GM23248 (cell line): ENCODE results near the gene SND1. TPM values are rescaled to one million over a fixed set of nuclear protein-coding genes. Genes with fewer than 3 reads are reported as not detected.
A peak's percentile ranks its signal among the peaks of the same experiment; 100 is the strongest.

ENCODE experiments used
- DNase-seq: peaks from one replicate; pipeline ENCODE4 v3.0.0-alpha.2; 2015
- H2AFZ ChIP-seq: fragments of 200-600 bp; sonication (generic); 2 replicates; pipeline ENCODE4 v1.6.1; 2016; ENCODE audit warnings: antibody characterized with exemption
- H3F3A ChIP-seq: fragments of 200-600 bp; sonication (generic); 2 replicates; pipeline ENCODE4 v1.6.1; 2016; ENCODE audit warnings: mild to moderate bottlenecking, antibody characterized with exemption, mixed run types; ENCODE audit not compliant: insufficient read depth
- H3K27ac ChIP-seq: fragments of 200-600 bp; sonication (generic); 2 replicates; pipeline ENCODE4 v1.5.1; 2016; ENCODE audit warnings: mild to moderate bottlenecking
- H3K27me3 ChIP-seq: fragments of 200-600 bp; sonication (generic); replicated peaks from 2 replicates; pipeline ENCODE4 v1.6.1; 2016; ENCODE audit warnings: mild to moderate bottlenecking; ENCODE audit not compliant: insufficient read depth
- H3K36me3 ChIP-seq: fragments of 200-600 bp; sonication (generic); 2 replicates; pipeline ENCODE4 v1.6.1; 2016; ENCODE audit warnings: low read depth, mild to moderate bottlenecking
- H3K4me1 ChIP-seq: fragments of 200-600 bp; sonication (generic); 2 replicates; pipeline ENCODE4 v1.6.1; 2016; ENCODE audit warnings: mild to moderate bottlenecking; ENCODE audit not compliant: insufficient read depth
- H3K4me2 ChIP-seq: fragments of 200-600 bp; sonication (generic); one replicate; pipeline ENCODE4 v1.6.1; 2016; ENCODE audit warnings: mild to moderate bottlenecking; ENCODE audit not compliant: unreplicated experiment
- H3K4me3 ChIP-seq: fragments of 200-600 bp; sonication (generic); 2 replicates; pipeline ENCODE4 v1.5.1; 2016; ENCODE audit warnings: mild to moderate bottlenecking
- H3K79me2 ChIP-seq: fragments of 200-600 bp; sonication (generic); 2 replicates; pipeline ENCODE4 v1.6.1; 2016; ENCODE audit warnings: mild to moderate bottlenecking; ENCODE audit not compliant: insufficient read depth
- H3K9ac ChIP-seq: fragments of 200-600 bp; sonication (generic); 2 replicates; pipeline ENCODE4 v1.6.1; 2016; ENCODE audit warnings: mild to moderate bottlenecking
- H3K9me2 ChIP-seq: fragments of 200-600 bp; sonication (generic); 2 replicates; pipeline ENCODE4 v1.6.1; 2016; ENCODE audit warnings: mixed run types, mild to moderate bottlenecking, moderate library complexity; ENCODE audit not compliant: insufficient read depth
- H3K9me3 ChIP-seq: fragments of 200-600 bp; sonication (generic); one replicate; pipeline ENCODE4 v1.6.1; 2017; ENCODE audit warnings: low read depth
- H4K20me1 ChIP-seq: fragments of 200-600 bp; sonication (generic); 2 replicates; pipeline ENCODE4 v1.6.0; 2016; ENCODE audit not compliant: insufficient read depth
- EZH2 ChIP-seq: fragments of 200-600 bp; sonication (generic); IDR thresholded peaks from 2 replicates; pipeline ENCODE4 v1.6.1; 2018; ENCODE audit warnings: antibody characterized with exemption, mild to moderate bottlenecking; ENCODE audit not compliant: insufficient read depth, poor library complexity, severe bottlenecking
- EZH2phosphoT487 ChIP-seq: fragments of 200-600 bp; sonication (generic); IDR thresholded peaks from 2 replicates; pipeline ENCODE4 v1.6.1; 2018; ENCODE audit warnings: antibody characterized with exemption, moderate library complexity, mild to moderate bottlenecking, low read depth; ENCODE audit not compliant: insufficient read depth
- WGBS, 2 experiments: methylation state at CpG; one replicate each; pipeline ENCODE4 v1.1.6; 2015 to 2017; ENCODE audit warnings: low lambda C conversion rate in 2 of 2, low coverage in 1 of 2; ENCODE audit errors: missing lambda C conversion rate in 2 of 2; 5-methylcytosine and 5-hydroxymethylcytosine counted together
- in situ Hi-C: fragments of 300-500 bp; cut with MboI; formaldehyde crosslinking; loops from 2 replicates; pipeline ENCODE4 v1.15.0; 2020
- polyA plus RNA-seq: library from polyadenylated mRNA; unstranded; fragments of >200 nt; fragmentation: Nextera tagmentation; extraction: Ambion mirVana; gene quantifications from 2 replicates; pipeline ENCODE4 v1.2.1, GENCODE V29; 2016
- total RNA-seq: library from RNA; depleted of rRNA; stranded (reverse); fragments of >200 nt; shearing (Covaris generic); gene quantifications from 2 replicates; pipeline ENCODE4 v1.2.3, GENCODE V29; 2014

Gene SND1
- total and polyA plus RNA-seq, 2 experiments from 2014 or later: 128 to 184 TPM

DNA sequence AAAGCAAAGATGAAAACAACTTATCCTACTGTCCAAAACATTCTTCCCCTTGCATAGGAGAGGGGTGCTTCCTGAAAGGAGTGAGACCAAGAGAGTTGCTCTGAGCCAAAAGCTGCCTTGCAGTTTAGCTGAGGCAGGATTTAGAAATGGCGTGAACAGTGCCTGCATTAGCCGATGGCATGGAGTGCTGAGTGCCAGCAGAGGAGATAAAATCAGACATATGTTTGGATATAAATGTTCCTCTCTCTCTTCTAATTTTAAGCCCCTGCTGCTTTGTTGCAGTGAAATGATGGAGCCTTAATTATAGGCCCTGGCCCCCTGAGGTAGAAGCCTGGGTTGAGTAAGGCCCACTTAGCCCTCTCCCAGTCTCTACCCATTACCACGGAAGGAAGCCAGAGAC, 372.2 kb downstream of the SND1 start:
- H3K4me1 ChIP-seq: peaks cover 25% of the 10 kb centered on the region
- H3K9ac ChIP-seq: no peak overlapping the region
- no peaks in the 10 kb centered on the region for H3K9me3 ChIP-seq
- TF ChIP-seq EZH2phosphoT487: no peak
- TF ChIP-seq EZH2: no peak
- in situ Hi-C loops: no loop called here
- H3K4me2 ChIP-seq: no peak overlapping the region
- no peaks in the 10 kb centered on the region for H3K9me2 ChIP-seq
- peaks cover 37% of the 10 kb centered on the region for H3K79me2 ChIP-seq
- no peaks in the 10 kb centered on the region for H3K27me3 ChIP-seq
- H2AFZ ChIP-seq: no peak overlapping the region
- 94 to 96% methylated on average over 3 of the region's 3 CpGs for WGBS, 2 experiments
- H4K20me1 ChIP-seq: no peaks in the 10 kb centered on the region
- no peaks in the 10 kb centered on the region for H3K36me3 ChIP-seq
- DNase-seq: no peak
- no peak overlapping the region for H3K27ac ChIP-seq
- H3K4me3 ChIP-seq: no peak overlapping the region
- peaks cover 40% of the 10 kb centered on the region for H3F3A ChIP-seq

GRCh38 chr7:128025380-128025779, 373.4 kb downstream of the SND1 start:
- Histone ChIP-seq H3K9me3 (no peaks in the 10 kb centered on the region), H3K9ac (no peak overlapping the region), H3K27me3 (no peaks in the 10 kb centered on the region), H3K4me1 (peaks cover 25% of the 10 kb centered on the region), H3F3A (peaks cover 40% of the 10 kb centered on the region), H3K4me2 (no peak overlapping the region), H4K20me1 (no peaks in the 10 kb centered on the region), H3K9me2 (no peaks in the 10 kb centered on the region), H3K79me2 (peaks cover 50% of the 10 kb centered on the region), H3K36me3 (no peaks in the 10 kb centered on the region), H2AFZ (no peak overlapping the region), H3K27ac (no peak overlapping the region), H3K4me3 (no peak overlapping the region)
- TF ChIP-seq EZH2phosphoT487 (no peak), EZH2 (no peak)
- in situ Hi-C loops: no loop called here
- WGBS, 2 experiments: 64 to 65% methylated on average over 6 of the region's 6 CpGs
- peak; percentile 47 for DNase-seq

- peaks cover 54% of the 10 kb centered on the region for H3K79me2 ChIP-seq
- TF ChIP-seq EZH2 (no peak), EZH2phosphoT487 (no peak)
- no peak overlapping the region for H3K9ac ChIP-seq
- H4K20me1 ChIP-seq: no peaks in the 10 kb centered on the region
- in situ Hi-C loops: no loop called here
- no peak overlapping the region for H3K4me3 ChIP-seq
- WGBS, 2 experiments: 75 to 76% methylated on average over 2 of the region's 2 CpGs
- no peak for DNase-seq
- no peaks in the 10 kb centered on the region for H3K9me3 ChIP-seq
- H3K9me2 ChIP-seq: no peaks in the 10 kb centered on the region
- H3K4me1 ChIP-seq: peaks cover 25% of the 10 kb centered on the region
- no peak overlapping the region for H3K4me2 ChIP-seq
- H3K36me3 ChIP-seq: no peaks in the 10 kb centered on the region
- H3K27ac ChIP-seq: no peak overlapping the region
- H3K27me3 ChIP-seq: no peaks in the 10 kb centered on the region
- peaks cover 36% of the 10 kb centered on the region for H3F3A ChIP-seq
- no peak overlapping the region for H2AFZ ChIP-seq
These were observed 373.8 kb downstream of the SND1 start for GRCh38 chr7:128025819-128026218.

- H3K4me2 ChIP-seq: no peak overlapping the region
- no peak overlapping the region for H3K27ac ChIP-seq
- WGBS, 2 experiments: 85 to 97% methylated on average over 2 of the region's 2 CpGs
- H3K36me3 ChIP-seq: no peaks in the 10 kb centered on the region
- in situ Hi-C loops: no loop called here
- no peaks in the 10 kb centered on the region for H3K9me2 ChIP-seq
- H3K4me1 ChIP-seq: peaks cover 19% of the 10 kb centered on the region
- H3F3A ChIP-seq: peaks cover 28% of the 10 kb centered on the region
- peak; percentile 8 for DNase-seq
- no peaks in the 10 kb centered on the region for H3K27me3 ChIP-seq
- H2AFZ ChIP-seq: no peak overlapping the region
- H3K4me3 ChIP-seq: no peak overlapping the region
- peaks cover 54% of the 10 kb centered on the region for H3K79me2 ChIP-seq
- no peaks in the 10 kb centered on the region for H3K9me3 ChIP-seq
- no peak for TF ChIP-seq EZH2phosphoT487
- no peak for TF ChIP-seq EZH2
- H3K9ac ChIP-seq: no peak overlapping the region
- no peaks in the 10 kb centered on the region for H4K20me1 ChIP-seq
These were observed 374.6 kb downstream of the SND1 start for GRCh38 chr7:128026551-128026950.

- TF ChIP-seq EZH2 (no peak), EZH2phosphoT487 (no peak)
- WGBS, 2 experiments: 74 to 76% methylated on average over 4 of the region's 4 CpGs
- H3K9ac ChIP-seq: no peak overlapping the region
- H3K9me2 ChIP-seq: no peaks in the 10 kb centered on the region
- no peaks in the 10 kb centered on the region for H4K20me1 ChIP-seq
- H3K36me3 ChIP-seq: no peaks in the 10 kb centered on the region
- peaks cover 19% of the 10 kb centered on the region; the same call in 1 of the 2 replicates for H3F3A ChIP-seq
- no peaks in the 10 kb centered on the region for H3K9me3 ChIP-seq
- no peak overlapping the region for H3K27ac ChIP-seq
- H3K27me3 ChIP-seq: no peaks in the 10 kb centered on the region
- peaks cover 54% of the 10 kb centered on the region for H3K79me2 ChIP-seq
- in situ Hi-C loops: no loop called here
- H3K4me3 ChIP-seq: no peak overlapping the region
- no peak overlapping the region for H3K4me2 ChIP-seq
- peak; percentile 20 for DNase-seq
- H3K4me1 ChIP-seq: peaks cover 13% of the 10 kb centered on the region
- no peak overlapping the region for H2AFZ ChIP-seq
These were observed 375.5 kb downstream of the SND1 start for GRCh38 chr7:128027485-128027980.
